A673 (cell line): ENCODE measurements around the gene DYNLT2B. TPM values are rescaled to one million over a fixed set of nuclear protein-coding genes. Genes with fewer than 3 reads are reported as not detected.
"Not testable (repeated sequence)": the region's sequence is repeated elsewhere in the genome, so short reads cannot be mapped to it uniquely, and the experiment has no call there.

Experiments
- Bru-seq: library from RNA; stranded (reverse); fragments of 400-500 nt; gene quantifications from one replicate; lab custom pipeline; 2021; lab: Mats Ljungman, UMichigan
- BruChase-seq, 2 experiments: library from RNA; stranded (reverse); fragments of 400-500 nt; gene quantifications; one replicate each; lab custom pipeline; 2021; lab: Mats Ljungman, UMichigan
- BruUV-seq: library from RNA; stranded (reverse); fragments of 400-500 nt; replicated peaks from 2 replicates; lab custom pipeline; 2021; lab: Mats Ljungman, UMichigan
- CTCF ChIA-PET: fragments of 300-600 bp; sonication (Branson Sonifier 250); formaldehyde crosslinking; loops from one replicate; lab custom pipeline; 2022; ENCODE audit warnings: antibody characterized with exemption; lab: Charles Lee
- POLR2A ChIA-PET: fragments of 300-600 bp; sonication (Branson Sonifier 250); formaldehyde crosslinking; loops from one replicate; lab custom pipeline; 2022; ENCODE audit warnings: antibody characterized with exemption; ENCODE audit not compliant: low non-redundant PET; lab: Charles Lee
- DNase-seq: peaks from one replicate; pipeline ENCODE4 v3.0.0-alpha.2; 2015; ENCODE audit warnings: low spot score
- H3K27ac ChIP-seq: fragments of 200-600 bp; sonication (generic); 2 replicates; pipeline ENCODE4 v1.5.1; 2016; ENCODE audit warnings: mixed run types, low read depth, mild to moderate bottlenecking, mixed read lengths, antibody characterized with exemption, low read length; ENCODE audit not compliant: poor library complexity, severe bottlenecking
- H3K27me3 ChIP-seq: fragments of 200-600 bp; sonication (generic); replicated peaks from 2 replicates; pipeline ENCODE4 v1.6.1; 2017; ENCODE audit warnings: mixed run types, low read depth, mild to moderate bottlenecking, mixed read lengths, antibody characterized with exemption, low read length; ENCODE audit not compliant: insufficient read depth, poor library complexity
- H3K36me3 ChIP-seq: fragments of 200-600 bp; sonication (generic); 2 replicates; pipeline ENCODE4 v1.6.1; 2016; ENCODE audit warnings: mixed run types, mild to moderate bottlenecking, mixed read lengths, antibody characterized with exemption, low read length; ENCODE audit not compliant: insufficient read depth, poor library complexity, severe bottlenecking
- H3K4me1 ChIP-seq: fragments of 200-600 bp; sonication (generic); 2 replicates; pipeline ENCODE4 v1.6.1; 2017; ENCODE audit warnings: mixed run types, mild to moderate bottlenecking, mixed read lengths, antibody characterized with exemption, low read length; ENCODE audit not compliant: insufficient read depth, poor library complexity, severe bottlenecking
- H3K4me3 ChIP-seq: fragments of 200-600 bp; sonication (generic); 2 replicates; pipeline ENCODE4 v1.5.1; 2016; ENCODE audit warnings: low read depth, mixed run types, mild to moderate bottlenecking, mixed read lengths, low read length; ENCODE audit not compliant: poor library complexity, severe bottlenecking
- H3K9me3 ChIP-seq: fragments of 200-600 bp; sonication (generic); 2 replicates; pipeline ENCODE4 v1.6.1; 2016; ENCODE audit warnings: mixed run types, low read depth, mild to moderate bottlenecking, mixed read lengths, antibody characterized with exemption, low read length; ENCODE audit not compliant: poor library complexity, severe bottlenecking
- CTCF ChIP-seq: fragments of 300-800, 200-600 bp; sonication (generic); conservative IDR thresholded peaks from 2 replicates; pipeline ENCODE4 v1.5.1; 2017; ENCODE audit warnings: low read depth, mild to moderate bottlenecking, antibody characterized with exemption, low read length, moderate library complexity, mixed read lengths
- EZH2 ChIP-seq: fragments of 200-600 bp; sonication (generic); IDR thresholded peaks from 2 replicates; pipeline ENCODE4 v1.6.1; 2017; ENCODE audit warnings: borderline replicate concordance, low read depth, mild to moderate bottlenecking, mixed read lengths, antibody characterized with exemption, low read length; ENCODE audit not compliant: poor library complexity, severe bottlenecking
- intact Hi-C: fragments of 100-400 bp; cut with micrococcal nuclease; formaldehyde crosslinking; loops from one replicate; pipeline ENCODE4 v1.10.0; 2022; ENCODE audit not compliant: unreplicated experiment
- long read RNA-seq: library from polyadenylated mRNA; stranded (forward); transcript quantifications from one replicate; pipeline ENCODE4 v2.0.0, GENCODE V29; 2022
- total RNA-seq: library from RNA; stranded (reverse); gene quantifications from 2 replicates; pipeline ENCODE4 v1.2.3, GENCODE V29; 2021

The DYNLT2B gene
- 23.3 and 24.6 TPM in 2 replicates for total RNA-seq
- Bru-seq, nascent RNA = percentile 66 among the genes with signal in this experiment
- percentile 81 among the genes with signal in this experiment for BruChase-seq, experiment 1, labeled RNA remaining after a 2-hour chase
- percentile 82 among the genes with signal in this experiment for BruChase-seq, experiment 2, labeled RNA remaining after a 6-hour chase
- long read RNA-seq, transcript TCTEX1D2-201 (5 exons, 673 nt) = major isoform, 26 of 37 reads
- long read RNA-seq, transcript TCTEX1D2-202 (5 exons, 603 nt) = minor isoform, 5 of 37 reads
- long read RNA-seq, partial matches to known transcripts = 1 of 37 reads
- long read RNA-seq, other reads (novel, unspliced or antisense) = 5 of 37 reads

- Histone ChIP-seq H3K27ac (peak within 1 kb of the TSS; percentile 91), H3K36me3 (peaks cover 3% of the 10 kb centered on the region), H3K27me3 (no peaks in the 10 kb centered on the region), H3K9me3 (no peaks in the 10 kb centered on the region), H3K4me1 (no peaks in the 10 kb centered on the region), H3K4me3 (peak within 1 kb of the TSS; percentile 99)
- TF ChIP-seq EZH2 (no peak), CTCF (no peak)
- DNase-seq = peak; percentile 94
- POLR2A ChIA-PET = interaction anchor here (0.7 kb wide), 1 partner anchor 115 kb away, joined by 9 read pairs; no protein-coding TSS in a partner anchor
- CTCF ChIA-PET = no interaction called here
- intact Hi-C loops = loop anchor here (5.0 kb wide), 1 partner anchor 114 kb away; the partner anchor contains the start of gene UBXN7
- BruUV-seq = no TSS peak
Observed at GRCh38 chr3:196317687-196318467, at the start of gene DYNLT2B. Gene DYNLT2B (minus strand): TSS chr3:196318240. CDS start chr3:196318152, 88 bp downstream.

GRCh38 chr3:196365736-196366135 is 47.7 kb upstream of the DYNLT2B start:
- no peaks in the 10 kb centered on the region for H3K9me3 ChIP-seq
- no peaks in the 10 kb centered on the region for H3K27me3 ChIP-seq
- no peak overlapping the region for H3K4me3 ChIP-seq
- no TSS peak for BruUV-seq
- H3K4me1 ChIP-seq = no peaks in the 10 kb centered on the region
- intact Hi-C loops = no loop called here
- ChIA-PET POLR2A (no interaction called here), CTCF (no interaction called here)
- TF ChIP-seq EZH2 (no peak), CTCF (no peak)
- DNase-seq = no peak
- H3K36me3 ChIP-seq = peaks cover 29% of the 10 kb centered on the region
- H3K27ac ChIP-seq = no peak overlapping the region

GRCh38 chr3:196360586-196360985 is 42.5 kb upstream of the DYNLT2B start:
- POLR2A ChIA-PET = no interaction called here
- CTCF ChIA-PET = no interaction called here

GRCh38 chr3:196358540-196358939 is 40.5 kb upstream of the DYNLT2B start:
- BruUV-seq, H3K4me3 ChIP-seq, H3K27me3 ChIP-seq, H3K4me1 ChIP-seq, H3K9me3 ChIP-seq, DNase-seq, H3K27ac ChIP-seq, POLR2A ChIA-PET, intact Hi-C loops: not testable (repeated sequence)
- CTCF ChIA-PET = interaction anchor here (0.6 kb wide), 1 partner anchor 285 kb away, joined by 9 read pairs; no protein-coding TSS in a partner anchor
- H3K36me3 ChIP-seq = peaks cover 64% of the 10 kb centered on the region

More at GRCh38 chr3:196360586-196360985, 42.5 kb upstream of the DYNLT2B start:
- intact Hi-C loops = no loop called here
- Histone ChIP-seq H3K4me1 (no peaks in the 10 kb centered on the region), H3K9me3 (no peaks in the 10 kb centered on the region), H3K4me3 (no peak overlapping the region), H3K27ac (no peak overlapping the region), H3K36me3 (peaks cover 57% of the 10 kb centered on the region), H3K27me3 (no peaks in the 10 kb centered on the region)
- no TSS peak for BruUV-seq
- DNase-seq = no peak
- TF ChIP-seq EZH2 (no peak), CTCF (no peak)
